Measurements from ENCODE around the gene EML1. TPM values are rescaled to one million over a fixed set of nuclear protein-coding genes. Genes with fewer than 3 reads are reported as not detected.

EML1 gene
- total and polyA plus RNA-seq, 2 experiments from 2014 or later, result 16.6 to 16.9 TPM

- no peak for TF ChIP-seq CTCF (IDR thresholded peaks at IDR 0.05; ENCODE audit: low read depth, low read length)
- no peaks in the 10 kb centered on the region for H3K27me3 ChIP-seq
- H3K27ac ChIP-seq, result no peak overlapping the region
- no peaks in the 10 kb centered on the region for H3K9me3 ChIP-seq (ENCODE audit: low read depth)
- DNase-seq (ENCODE audit: low read depth in 1 of 2, low spot score in 1 of 2), result no peak
- H3K36me3 ChIP-seq, result no peaks in the 10 kb centered on the region
- H3K4me1 ChIP-seq (ENCODE audit: low read depth), result no peaks in the 10 kb centered on the region
- no peak overlapping the region for H3K4me3 ChIP-seq
Measured at GRCh38 chr14:99921425-99921824, 128.2 kb downstream of the EML1 start.

- Histone ChIP-seq H3K27me3 (no peaks in the 10 kb centered on the region), H3K36me3 (no peaks in the 10 kb centered on the region), H3K4me1 (ENCODE audit: low read depth) (peaks cover 9% of the 10 kb centered on the region), H3K4me3 (no peak overlapping the region), H3K9me3 (ENCODE audit: low read depth) (no peaks in the 10 kb centered on the region), H3K27ac (no peak overlapping the region)
- DNase-seq (ENCODE audit: low read depth in 1 of 2, low spot score in 1 of 2), result no peak
- TF ChIP-seq CTCF (IDR thresholded peaks at IDR 0.05; ENCODE audit: low read depth, low read length), result no peak
Measured at GRCh38 chr14:99924379-99924778, 131.2 kb downstream of the EML1 start.

- H3K27me3 ChIP-seq, result no peaks in the 10 kb centered on the region
- TF ChIP-seq CTCF (IDR thresholded peaks at IDR 0.05; ENCODE audit: low read depth, low read length), result no peak
- H3K4me1 ChIP-seq (ENCODE audit: low read depth), result peaks cover 9% of the 10 kb centered on the region
- no peak overlapping the region for H3K27ac ChIP-seq
- H3K36me3 ChIP-seq, result no peaks in the 10 kb centered on the region
- H3K4me3 ChIP-seq, result no peak overlapping the region
- no peak for DNase-seq (ENCODE audit: low read depth in 1 of 2, low spot score in 1 of 2)
- no peaks in the 10 kb centered on the region for H3K9me3 ChIP-seq (ENCODE audit: low read depth)
Measured at GRCh38 chr14:99925471-99925870, 132.3 kb downstream of the EML1 start.

- peak; percentile 36 to 39 for DNase-seq (ENCODE audit: low read depth in 1 of 2, low spot score in 1 of 2)
- no peak overlapping the region for H3K27ac ChIP-seq
- H3K4me3 ChIP-seq, result no peak overlapping the region
- peaks cover 9% of the 10 kb centered on the region for H3K4me1 ChIP-seq (ENCODE audit: low read depth)
- H3K36me3 ChIP-seq, result no peaks in the 10 kb centered on the region
- no peaks in the 10 kb centered on the region for H3K27me3 ChIP-seq
- TF ChIP-seq CTCF (IDR thresholded peaks at IDR 0.05; ENCODE audit: low read depth, low read length), result no peak
- no peaks in the 10 kb centered on the region for H3K9me3 ChIP-seq (ENCODE audit: low read depth)
Measured at GRCh38 chr14:99928963-99929362, 135.8 kb downstream of the EML1 start.

- H3K27ac ChIP-seq, result no peak overlapping the region
- peaks cover 9% of the 10 kb centered on the region for H3K4me1 ChIP-seq (ENCODE audit: low read depth)
- no peaks in the 10 kb centered on the region for H3K9me3 ChIP-seq (ENCODE audit: low read depth)
- no peaks in the 10 kb centered on the region for H3K36me3 ChIP-seq
- no peak overlapping the region for H3K4me3 ChIP-seq
- H3K27me3 ChIP-seq, result no peaks in the 10 kb centered on the region
- no peak for DNase-seq (ENCODE audit: low read depth in 1 of 2, low spot score in 1 of 2)
- no peak for TF ChIP-seq CTCF (IDR thresholded peaks at IDR 0.05; ENCODE audit: low read depth, low read length)
Measured at GRCh38 chr14:99929601-99930000, 136.4 kb downstream of the EML1 start.
